ENCODE measurements around the gene ATAT1.

GRCh38 chr6:30651143-30651542 lies 24.5 kb downstream of the ATAT1 start:
- TF ChIP-seq FOXP4 (CRISPR knock-in tag; IDR thresholded peaks at IDR 0.05; ENCODE audit: borderline replicate concordance) (no peak), CTCF (IDR thresholded peaks at IDR 0.05 in 2 of 3, conservative IDR thresholded peaks at IDR 0.05 in 1 of 3; ENCODE audit: insufficient read depth in 2 of 3, low read depth in 1 of 3, low read length in 3 of 3) (no peak), CAMTA2 (CRISPR knock-in tag; conservative IDR thresholded peaks at IDR 0.05) (no peak)

All from K562 (cell line).